GM15510 (cell line): ENCODE data around the gene ZGPAT.

Experiments used
- POLR2A ChIP-seq: IDR thresholded peaks from 3 replicates; pipeline ENCODE4 v1.6.1; 2011; ENCODE audit warnings: borderline replicate concordance; ENCODE audit not compliant: insufficient read length; ENCODE audit errors: extremely low read depth

ZGPAT gene

GRCh38 chr20:63740070-63740626 lies 32.3 kb downstream of the ZGPAT start:
- TF ChIP-seq POLR2A: no peak

GRCh38 chr20:63740627-63741353 lies 33.0 kb downstream of the ZGPAT start:
- TF ChIP-seq POLR2A: no peak

GRCh38 chr20:63741354-63741675 lies 33.5 kb downstream of the ZGPAT start:
- TF ChIP-seq POLR2A: no peak

GRCh38 chr20:63741676-63742380 lies 34.0 kb downstream of the ZGPAT start:
- no peak for TF ChIP-seq POLR2A

- no peak for TF ChIP-seq POLR2A
Observed at GRCh38 chr20:63742381-63743024, 34.7 kb downstream of the ZGPAT start.

GRCh38 chr20:63743210-63743970 lies 35.6 kb downstream of the ZGPAT start:
- TF ChIP-seq POLR2A: no peak

- no peak for TF ChIP-seq POLR2A
Observed at GRCh38 chr20:63744158-63744557, 36.3 kb downstream of the ZGPAT start.

GRCh38 chr20:63744574-63745423 lies 37.0 kb downstream of the ZGPAT start:
- TF ChIP-seq POLR2A: no peak

GRCh38 chr20:63745424-63745805 lies 37.6 kb downstream of the ZGPAT start:
- no peak for TF ChIP-seq POLR2A

- TF ChIP-seq POLR2A: no peak
Observed at GRCh38 chr20:63745961-63746731, 38.3 kb downstream of the ZGPAT start.

GRCh38 chr20:63746751-63747315 lies 39.0 kb downstream of the ZGPAT start:
- no peak for TF ChIP-seq POLR2A

- TF ChIP-seq POLR2A: no peak
Observed at GRCh38 chr20:63747622-63748069, 39.8 kb downstream of the ZGPAT start.

- no peak for TF ChIP-seq POLR2A
Observed at GRCh38 chr20:63748070-63748933, 40.5 kb downstream of the ZGPAT start.

GRCh38 chr20:63748934-63749270 lies 41.1 kb downstream of the ZGPAT start:
- TF ChIP-seq POLR2A: no peak
